Stomach (tissue), 4 donors: ENCODE data around the gene ADCY5.

Source experiments
- EP300 ChIP-seq: sonication (generic); formaldehyde crosslinking; IDR thresholded peaks from one replicate; pipeline ENCODE4 v1.6.1; 2017; ENCODE audit warnings: antibody characterized with exemption
- POLR2A ChIP-seq, 4 donors: fragments of 450-650 bp; IDR thresholded peaks; one replicate each; pipeline ENCODE4 v1.6.1; 2016; ENCODE audit warnings: antibody characterized with exemption in 4 of 4, control low read depth in 2 of 4, mild to moderate bottlenecking in 1 of 4, moderate library complexity in 1 of 4
- POLR2AphosphoS5 ChIP-seq, 3 donors: sonication (generic); formaldehyde crosslinking; IDR thresholded peaks; one replicate each; pipeline ENCODE4 v1.6.1; 2016; ENCODE audit warnings: antibody characterized with exemption in 3 of 3
- TF ChIP-seq, protein P1 (sequence below), 7 experiments: fragments of 450-650 bp in 4 of 7; fragments of 200-600 bp in 3 of 7; sonication (generic) in 3 of 7; IDR thresholded peaks; one replicate each; pipeline ENCODE4 v1.5.1; 2016 to 2019; ENCODE audit warnings: antibody characterized with exemption in 7 of 7, control low read depth in 2 of 7, mild to moderate bottlenecking in 1 of 7

DNA sequence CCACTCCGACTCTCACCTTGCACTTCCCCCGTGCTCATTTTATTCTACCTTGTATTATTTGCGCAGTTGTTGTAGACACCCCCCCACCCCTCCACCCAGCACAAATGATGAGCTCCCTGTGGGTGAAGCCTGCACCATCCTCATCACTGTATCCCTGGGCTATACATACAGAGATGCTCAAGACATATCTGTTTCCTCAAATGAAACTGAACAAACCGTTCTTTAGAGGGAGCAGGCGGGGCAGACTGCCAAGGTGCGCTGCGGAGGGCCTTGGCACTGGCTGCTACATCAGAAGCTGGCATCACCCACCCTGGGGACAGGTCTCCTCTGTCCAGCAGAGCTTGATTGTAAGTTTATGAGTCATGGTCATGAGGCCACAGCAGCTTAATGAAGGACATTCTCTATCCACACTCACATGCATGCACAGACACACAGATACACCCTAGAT is 29.0 kb downstream of the ADCY5 start:
- TF ChIP-seq, protein P1, sequence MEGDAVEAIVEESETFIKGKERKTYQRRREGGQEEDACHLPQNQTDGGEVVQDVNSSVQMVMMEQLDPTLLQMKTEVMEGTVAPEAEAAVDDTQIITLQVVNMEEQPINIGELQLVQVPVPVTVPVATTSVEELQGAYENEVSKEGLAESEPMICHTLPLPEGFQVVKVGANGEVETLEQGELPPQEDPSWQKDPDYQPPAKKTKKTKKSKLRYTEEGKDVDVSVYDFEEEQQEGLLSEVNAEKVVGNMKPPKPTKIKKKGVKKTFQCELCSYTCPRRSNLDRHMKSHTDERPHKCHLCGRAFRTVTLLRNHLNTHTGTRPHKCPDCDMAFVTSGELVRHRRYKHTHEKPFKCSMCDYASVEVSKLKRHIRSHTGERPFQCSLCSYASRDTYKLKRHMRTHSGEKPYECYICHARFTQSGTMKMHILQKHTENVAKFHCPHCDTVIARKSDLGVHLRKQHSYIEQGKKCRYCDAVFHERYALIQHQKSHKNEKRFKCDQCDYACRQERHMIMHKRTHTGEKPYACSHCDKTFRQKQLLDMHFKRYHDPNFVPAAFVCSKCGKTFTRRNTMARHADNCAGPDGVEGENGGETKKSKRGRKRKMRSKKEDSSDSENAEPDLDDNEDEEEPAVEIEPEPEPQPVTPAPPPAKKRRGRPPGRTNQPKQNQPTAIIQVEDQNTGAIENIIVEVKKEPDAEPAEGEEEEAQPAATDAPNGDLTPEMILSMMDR (IDR thresholded peaks at IDR 0.05): no peak
- TF ChIP-seq POLR2A (IDR thresholded peaks at IDR 0.05) (no peak), POLR2AphosphoS5 (IDR thresholded peaks at IDR 0.05) (peak in 2 of 3 donors; percentile 41 to 49), EP300 (no peak)
